Gastroesophageal sphincter (tissue), 3 donors: ENCODE measurements around the gene AHNAK2.

Experiments
- CTCF ChIP-seq, 4 experiments: fragments of 200-600 bp in 2 of 4; fragments of 450-650 bp in 2 of 4; sonication (generic) in 1 of 4; IDR thresholded peaks; one replicate each; pipeline ENCODE4 v1.5.1; 2017 to 2019; ENCODE audit warnings: antibody characterized with exemption in 4 of 4, mild to moderate bottlenecking in 2 of 4, moderate library complexity in 2 of 4
- POLR2AphosphoS5 ChIP-seq: sonication (generic); formaldehyde crosslinking; IDR thresholded peaks from one replicate; pipeline ENCODE4 v1.6.1; 2017; ENCODE audit warnings: antibody characterized with exemption

DNA sequence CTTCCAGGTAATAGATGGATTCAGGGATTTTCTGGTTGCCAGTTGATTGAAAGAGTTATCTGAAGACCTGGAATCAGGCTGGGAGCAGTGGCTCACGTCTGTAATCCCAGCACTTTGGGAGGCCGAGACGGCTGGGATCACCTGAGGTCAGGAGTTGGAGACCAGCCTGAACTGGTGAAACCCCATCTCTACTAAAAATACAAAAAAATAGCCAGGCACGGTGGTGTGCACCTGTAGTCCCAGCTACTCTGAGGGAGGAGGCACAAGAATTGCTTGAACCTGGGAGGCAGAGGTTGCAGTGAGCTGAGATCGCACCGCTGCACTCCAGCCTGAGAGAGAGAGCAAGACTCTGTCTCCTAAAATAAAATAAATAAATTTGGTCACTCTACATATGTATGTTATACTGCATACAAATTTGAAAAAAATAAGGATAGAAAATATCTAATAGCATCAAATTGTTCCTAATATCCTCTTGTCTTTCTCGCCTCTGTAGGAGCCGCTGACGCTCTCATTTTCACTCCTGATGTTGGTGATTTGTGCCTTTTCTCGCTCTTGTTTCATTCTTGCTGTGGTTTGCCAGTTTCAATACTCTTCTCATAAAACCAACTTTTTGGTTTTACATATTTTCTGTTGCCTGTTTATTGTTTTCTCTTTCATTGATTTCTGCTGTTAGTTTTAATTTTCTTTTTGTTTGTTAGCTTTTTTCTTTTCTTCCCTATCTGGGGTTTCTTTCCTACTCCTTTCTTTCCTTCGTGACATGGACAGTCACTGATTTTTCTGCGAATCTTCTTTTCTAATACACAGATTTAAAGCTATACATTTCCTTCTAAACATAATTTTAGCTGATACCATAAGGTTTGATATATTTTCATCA lies 77.3 kb downstream of the AHNAK2 start:
- TF ChIP-seq CTCF (IDR thresholded peaks at IDR 0.05) (no peak), POLR2AphosphoS5 (no peak)
